HCEC 1CT (cell line): ENCODE data around the gene AHCYL1.
"Not testable (repeated sequence)": the region's sequence is repeated elsewhere in the genome, so short reads cannot be mapped to it uniquely, and the experiment has no call there.

ENCODE experiments used
- DNase-seq: peaks from one replicate; pipeline ENCODE4 v3.0.0-alpha.2; 2017

The AHCYL1 gene

DNA sequence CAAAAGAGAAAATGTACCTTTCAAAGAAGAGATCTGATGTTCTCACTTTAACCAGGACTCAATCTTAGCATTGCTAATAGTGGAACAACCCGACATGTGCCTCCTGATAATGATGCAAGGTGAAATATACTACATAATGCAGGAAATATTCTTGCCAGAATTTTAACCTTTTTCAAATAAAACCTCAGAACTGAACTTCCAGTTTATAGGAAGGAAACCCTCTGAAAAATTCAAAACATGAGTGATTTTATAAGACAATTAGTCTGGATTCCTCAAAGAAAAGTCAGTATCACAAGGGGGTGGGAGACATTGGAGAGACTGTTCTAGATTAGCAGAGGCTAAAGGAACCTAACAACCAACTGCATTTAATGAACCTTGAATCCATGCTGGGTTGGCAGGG, 18.1 kb downstream of the AHCYL1 start:
- DNase-seq, result no peak

DNA sequence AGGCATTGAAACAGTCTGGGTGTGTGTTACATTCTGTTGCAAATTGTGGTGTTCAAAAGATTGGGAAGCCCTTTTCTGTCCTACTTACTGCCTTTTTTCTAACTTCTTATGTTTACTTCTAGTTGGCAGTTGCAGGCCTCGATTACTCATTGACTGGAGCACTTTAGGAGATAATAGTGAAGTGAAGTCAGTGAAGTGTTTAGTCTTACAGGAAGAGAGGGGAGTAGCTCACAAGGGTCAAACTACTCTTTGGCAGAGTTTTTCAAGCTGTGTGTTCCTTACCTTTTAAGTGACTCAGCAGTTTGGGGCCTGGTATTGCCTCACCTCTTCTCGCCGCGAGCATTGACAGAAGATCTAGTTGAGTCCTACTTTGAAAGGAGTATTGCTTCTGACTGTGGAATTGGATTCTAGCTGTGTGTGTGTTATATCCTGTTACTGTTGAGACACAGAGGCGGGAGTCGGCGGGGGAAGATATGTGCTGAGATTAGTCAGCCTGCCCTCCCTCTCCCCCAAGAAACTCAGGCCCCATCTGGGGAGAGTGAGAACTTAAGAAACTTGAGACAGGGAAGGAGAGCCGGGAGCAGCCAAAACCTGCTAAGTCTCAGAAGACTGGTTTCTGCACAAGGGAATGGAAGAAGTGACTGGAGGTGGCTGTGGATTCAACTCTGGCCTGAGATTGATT, 19.3 kb downstream of the AHCYL1 start:
- DNase-seq, result peak; percentile 98

DNA sequence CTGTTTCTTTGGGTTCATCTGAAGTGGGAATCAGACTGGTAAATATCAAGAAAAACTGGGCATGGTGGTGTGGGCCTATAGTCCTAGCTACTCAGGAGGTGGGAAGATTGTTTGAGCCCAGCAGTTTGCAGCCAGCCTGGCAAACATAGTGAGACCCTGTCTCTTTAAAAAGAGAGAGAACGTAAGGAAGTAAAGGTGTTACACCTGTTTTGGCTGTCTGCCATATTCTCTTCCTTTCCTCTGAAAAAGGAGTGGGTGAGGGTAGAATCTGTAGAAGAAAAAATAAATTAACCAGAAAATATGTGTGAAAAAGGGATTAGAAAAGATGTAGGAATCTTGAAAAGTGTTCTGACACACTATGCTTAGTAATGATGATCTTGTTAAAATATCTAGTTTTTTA, 20.0 kb downstream of the AHCYL1 start:
- no peak for DNase-seq

DNA sequence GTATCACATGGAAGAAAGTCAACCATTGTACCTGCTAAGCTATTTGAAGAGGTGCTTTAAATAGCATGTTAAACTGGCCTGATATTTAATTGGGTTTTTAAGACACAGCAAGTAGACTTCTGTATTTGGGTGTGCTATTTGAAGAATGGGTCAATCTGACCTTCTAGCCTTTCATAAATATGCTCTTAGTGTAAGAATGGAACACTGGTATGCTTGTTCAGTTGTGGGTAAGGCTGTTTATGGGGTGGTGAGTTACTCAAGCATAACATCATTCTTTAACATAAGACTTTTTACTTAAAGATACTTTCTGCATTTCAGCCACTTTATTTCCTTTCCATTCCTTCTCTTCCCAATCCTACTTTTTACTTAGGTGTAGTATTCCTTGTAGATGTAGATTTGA, 21.4 kb downstream of the AHCYL1 start:
- peak; percentile 45 for DNase-seq

DNA sequence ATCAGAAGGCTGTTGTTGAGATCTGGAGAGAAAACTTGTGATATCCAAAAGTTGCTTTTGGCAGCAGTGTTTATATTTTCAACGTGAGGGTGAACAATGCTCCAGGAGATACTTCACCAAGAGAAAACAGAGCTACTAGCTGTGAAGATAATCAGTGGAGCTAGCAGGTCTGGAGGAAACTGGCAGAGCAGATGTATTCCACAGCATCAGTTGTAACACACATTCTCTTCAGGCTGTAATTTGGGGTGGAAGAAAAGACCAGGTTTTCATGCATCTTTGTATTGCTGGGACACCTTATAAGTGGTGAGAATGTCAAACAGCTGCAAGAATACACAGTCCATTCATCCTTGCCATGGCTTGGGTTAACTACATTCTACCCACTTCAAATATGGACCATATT, 22.0 kb downstream of the AHCYL1 start:
- DNase-seq, result no peak

DNA sequence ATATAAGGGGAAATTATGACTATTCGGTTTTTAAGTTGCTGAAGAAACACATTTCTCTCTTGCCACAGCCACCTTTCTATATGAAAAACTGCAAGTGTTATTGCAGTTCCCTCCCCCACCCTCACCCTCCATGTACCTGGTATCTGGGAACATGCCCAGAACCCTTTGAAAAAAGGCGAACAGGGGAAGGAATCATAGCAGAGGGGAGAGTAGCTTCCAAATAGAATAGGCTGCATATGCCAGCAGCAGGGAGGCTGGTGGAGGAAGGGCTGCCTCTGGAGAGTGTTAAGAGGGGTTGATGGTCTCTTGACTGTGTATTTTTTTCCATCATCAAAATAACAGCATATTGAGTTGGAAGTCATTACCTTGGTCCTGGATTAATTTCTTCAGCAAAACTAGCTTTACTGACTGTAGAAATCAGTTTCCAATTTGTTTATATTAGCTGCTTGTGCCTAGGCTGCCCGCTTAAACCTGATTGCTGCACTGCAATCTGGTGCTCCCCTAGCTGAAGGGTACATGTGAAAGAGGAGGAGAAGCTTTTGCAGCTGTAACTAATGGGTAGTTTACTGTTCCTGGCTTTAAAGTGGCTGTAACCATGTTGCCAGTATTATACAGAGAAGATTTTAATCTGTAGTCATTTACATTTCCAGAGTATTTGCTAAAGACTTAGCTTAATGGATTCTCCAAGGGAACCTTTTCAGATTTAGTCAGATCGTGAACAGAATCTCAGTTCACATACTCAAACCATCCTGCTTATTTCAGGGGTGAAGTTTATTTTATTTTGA, 22.7 kb downstream of the AHCYL1 start:
- no peak for DNase-seq

DNA sequence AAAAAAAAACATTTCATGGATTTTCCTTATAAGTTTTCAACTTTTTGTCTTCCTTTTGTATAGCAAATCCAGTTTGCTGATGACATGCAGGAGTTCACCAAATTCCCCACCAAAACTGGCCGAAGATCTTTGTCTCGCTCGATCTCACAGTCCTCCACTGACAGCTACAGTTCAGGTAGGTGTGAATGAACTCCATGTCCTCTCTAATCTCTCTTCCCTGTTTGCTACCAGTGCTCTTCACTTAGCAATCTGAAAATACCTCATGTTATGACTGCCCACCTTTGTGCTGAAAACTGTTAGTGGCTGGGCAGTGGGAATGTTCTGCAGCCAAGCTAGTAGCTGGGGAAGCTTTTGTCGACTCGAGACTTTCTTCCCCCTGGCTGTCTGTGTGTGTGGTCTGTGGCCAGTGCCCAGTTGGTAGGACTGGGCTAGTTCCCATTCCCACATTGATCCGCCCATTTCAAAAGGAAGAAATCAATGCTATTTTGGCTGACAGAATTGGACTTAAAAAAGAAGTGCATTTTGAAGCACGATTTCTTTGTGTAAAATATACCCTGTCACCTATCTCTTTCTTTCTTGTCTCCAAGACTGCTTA, 24.5 kb downstream of the AHCYL1 start:
- no peak for DNase-seq

DNA sequence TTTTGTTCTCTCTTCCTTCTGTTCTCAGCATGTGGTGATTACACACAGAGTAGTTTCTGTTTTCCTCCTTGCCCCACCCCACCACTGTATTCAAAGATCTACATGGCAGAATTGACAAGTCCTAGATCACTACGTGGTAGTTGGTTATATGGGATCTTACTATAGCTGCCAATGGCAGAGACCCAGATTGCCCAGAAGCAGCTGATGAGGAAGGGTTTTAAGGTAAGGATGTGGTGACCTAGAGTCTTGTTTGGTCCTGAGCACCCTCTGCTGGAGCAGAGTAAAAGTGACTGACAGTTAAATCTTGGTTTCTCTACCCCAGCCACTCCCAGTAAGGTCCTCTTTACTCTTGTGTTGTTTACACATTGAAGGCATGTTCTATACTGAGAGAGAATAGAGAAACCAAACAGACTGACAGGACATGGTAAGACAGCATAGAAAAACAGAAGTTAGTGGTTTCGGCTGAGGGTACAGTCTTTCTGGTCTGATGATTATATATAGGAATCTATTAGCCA, 27.0 kb downstream of the AHCYL1 start:
- DNase-seq, result peak; percentile 55

DNA sequence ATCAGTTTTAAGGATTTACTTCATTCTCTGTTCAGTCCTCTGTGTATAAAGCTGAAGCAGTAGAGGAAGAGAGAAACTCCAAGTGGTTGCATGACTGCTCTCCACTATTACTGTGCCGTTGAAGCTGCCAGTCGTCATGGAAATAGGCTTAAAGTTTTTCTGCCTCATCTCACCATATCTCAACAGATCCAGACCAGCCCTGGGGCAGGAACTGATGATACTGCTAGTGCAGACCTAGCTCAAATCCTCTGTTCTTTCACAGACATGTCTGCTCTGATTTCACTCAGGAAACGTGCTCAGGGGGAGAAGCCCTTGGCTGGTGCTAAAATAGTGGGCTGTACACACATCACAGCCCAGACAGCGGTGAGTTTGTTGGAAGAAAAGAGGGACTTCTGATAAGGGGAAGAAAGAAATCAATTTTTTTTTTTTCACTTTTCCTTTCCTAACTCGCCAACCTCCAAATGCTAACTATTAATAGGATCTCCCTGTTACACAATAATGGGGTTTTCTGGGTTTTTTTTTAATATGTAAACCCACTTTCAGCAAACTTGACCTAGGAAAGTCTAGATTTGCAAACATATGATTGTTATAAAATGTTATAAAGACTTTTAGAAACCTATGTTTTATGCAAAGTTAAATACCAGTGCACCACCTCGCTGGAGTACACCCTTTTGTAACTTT, 27.7 kb downstream of the AHCYL1 start:
- DNase-seq, result no peak

DNA sequence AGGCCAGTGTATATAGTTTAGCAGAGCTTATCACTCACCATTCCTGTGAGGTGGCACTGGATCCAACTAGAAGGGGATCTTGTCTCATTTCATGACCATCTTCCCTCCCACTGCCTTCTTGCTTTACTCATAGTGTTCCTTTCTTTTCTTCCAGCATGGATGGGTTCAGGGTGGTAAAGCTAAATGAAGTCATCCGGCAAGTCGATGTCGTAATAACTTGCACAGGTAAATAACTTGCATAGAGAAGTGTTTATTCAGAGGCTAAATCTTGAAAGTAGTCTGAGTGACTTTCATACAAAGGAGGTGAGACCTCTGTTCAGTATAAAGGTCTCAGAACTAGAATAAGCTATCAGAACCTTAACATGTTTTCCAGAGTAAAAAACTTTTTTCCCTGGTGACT, 33.2 kb downstream of the AHCYL1 start:
- DNase-seq, result no peak

DNA sequence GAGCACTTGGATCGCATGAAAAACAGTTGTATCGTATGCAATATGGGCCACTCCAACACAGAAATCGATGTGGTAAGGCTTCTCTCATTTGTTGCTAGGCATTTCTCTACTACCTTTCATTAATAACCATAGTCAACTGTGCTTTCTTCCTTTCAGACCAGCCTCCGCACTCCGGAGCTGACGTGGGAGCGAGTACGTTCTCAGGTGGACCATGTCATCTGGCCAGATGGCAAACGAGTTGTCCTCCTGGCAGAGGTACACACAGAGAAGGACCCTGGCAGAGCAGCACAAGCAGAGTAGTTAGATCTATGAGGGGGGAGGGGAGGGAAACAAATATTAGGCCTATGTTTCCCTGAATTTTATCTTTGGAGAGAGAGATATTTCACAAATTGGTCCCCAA, 33.8 kb downstream of the AHCYL1 start:
- DNase-seq, result no peak

DNA sequence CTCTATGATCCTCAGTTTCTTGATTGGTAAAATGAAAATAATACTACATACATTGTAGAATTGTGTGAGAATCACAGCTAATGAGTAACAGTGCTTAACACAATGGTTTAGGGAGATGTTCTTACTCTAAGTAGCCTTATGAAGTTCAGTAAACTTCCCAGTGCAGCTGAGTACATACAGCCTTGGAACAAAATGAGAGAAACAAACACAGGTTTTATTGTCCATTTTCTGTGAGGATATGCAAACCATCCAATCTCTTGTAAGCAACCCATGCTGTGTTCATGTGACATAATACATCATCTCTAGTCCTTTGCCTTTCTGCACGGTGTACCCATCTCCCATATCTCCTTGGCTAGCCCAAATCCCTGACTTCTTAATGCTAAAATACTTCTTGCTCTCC, 35.2 kb downstream of the AHCYL1 start:
- DNase-seq, result no peak

DNA sequence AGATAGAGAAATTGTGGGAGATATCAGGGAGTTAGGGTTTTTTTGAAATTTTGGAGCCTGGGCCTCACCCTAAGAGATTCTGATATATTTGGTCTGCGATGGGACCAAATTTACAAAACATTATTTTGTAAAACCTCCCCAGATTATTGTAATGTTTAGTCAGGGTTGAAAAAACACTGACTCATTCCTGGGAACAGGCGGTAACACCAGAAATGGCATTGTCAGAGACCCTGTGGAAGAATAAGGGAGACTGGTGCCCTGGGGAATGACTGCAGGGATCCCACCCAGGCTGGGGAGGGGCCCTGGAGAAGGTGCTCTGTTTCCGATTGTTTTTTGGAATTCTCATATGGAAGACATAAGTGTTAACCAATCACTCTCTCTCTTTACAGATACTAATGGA, 36.7 kb downstream of the AHCYL1 start:
- DNase-seq, result no peak

DNA sequence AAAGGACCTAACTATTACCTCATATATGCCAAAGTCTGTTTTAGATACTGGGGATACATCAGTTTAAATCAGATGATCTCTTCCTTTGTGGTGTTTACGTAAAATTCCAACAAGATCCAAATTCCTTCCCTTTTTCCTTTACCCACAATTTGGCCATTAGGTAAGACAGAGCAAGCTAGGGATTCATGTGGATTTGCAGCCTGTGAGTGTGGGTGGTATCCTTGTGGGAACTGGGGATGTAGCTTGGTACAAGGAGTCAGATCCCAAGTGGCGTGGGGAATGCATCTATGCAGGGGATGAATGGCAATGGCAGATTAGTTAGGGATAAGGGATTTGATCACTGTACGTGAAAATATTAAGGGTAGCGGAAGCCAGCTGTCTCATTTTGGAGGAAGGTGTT, 40.0 kb downstream of the AHCYL1 start:
- no peak for DNase-seq

DNA sequence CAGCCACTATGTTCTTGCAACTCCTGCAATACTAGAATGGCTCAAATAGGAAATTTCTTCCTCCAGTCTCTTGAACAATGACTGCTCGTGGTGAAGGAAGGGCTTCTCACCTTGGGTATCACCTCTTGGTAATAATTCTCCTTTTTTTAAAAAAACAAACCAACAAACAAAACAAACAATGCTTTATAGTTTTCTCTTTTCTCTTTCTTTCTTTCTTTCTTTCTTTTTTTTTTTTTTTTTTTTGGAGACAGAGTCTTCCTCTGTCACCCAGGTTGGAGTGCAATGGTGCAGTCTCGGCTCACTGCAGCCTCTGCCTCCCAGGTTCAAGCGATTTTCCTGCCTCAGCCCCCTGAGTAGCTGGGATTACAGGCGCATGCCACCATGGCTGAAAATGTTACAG, 46.1 kb downstream of the AHCYL1 start:
- not testable (repeated sequence) for DNase-seq

DNA sequence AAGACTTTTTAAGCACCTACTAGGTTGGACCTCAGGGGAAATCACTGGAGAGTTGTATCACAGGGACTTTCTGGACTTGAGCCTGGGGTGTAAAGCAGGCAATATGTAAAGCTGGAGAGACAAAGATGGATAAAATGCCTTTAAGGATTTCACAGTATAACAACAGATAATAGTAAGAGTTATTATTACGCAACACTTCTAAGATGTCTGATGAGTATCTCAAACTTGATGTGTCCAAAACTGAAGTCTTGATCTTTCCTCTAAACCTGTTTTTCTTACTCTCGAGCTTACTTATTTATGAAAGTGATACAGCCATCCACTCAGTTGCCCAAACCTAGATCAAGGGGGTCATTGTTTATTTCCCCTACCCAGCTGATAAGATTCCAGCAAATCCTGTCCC, 47.8 kb downstream of the AHCYL1 start:
- no peak for DNase-seq

DNA sequence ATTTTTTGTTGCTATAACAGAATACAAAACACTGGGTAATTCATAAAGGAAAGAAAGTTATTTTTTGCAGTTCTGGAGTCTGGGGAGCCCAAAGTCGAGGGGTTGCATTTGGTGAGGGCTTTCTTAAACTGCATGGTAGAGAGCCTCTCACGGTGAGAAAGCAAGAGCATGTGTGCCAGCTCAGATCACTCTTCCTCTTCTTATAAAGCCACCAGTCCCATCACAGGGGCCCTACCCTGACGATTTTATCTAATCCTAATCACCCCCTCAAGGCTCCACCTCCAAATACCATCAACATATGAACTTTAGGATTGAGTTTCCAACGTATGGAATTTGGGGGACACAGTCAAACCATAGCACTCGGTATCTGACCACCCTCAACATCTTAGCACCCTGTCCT, 48.9 kb downstream of the AHCYL1 start:
- no peak for DNase-seq

DNA sequence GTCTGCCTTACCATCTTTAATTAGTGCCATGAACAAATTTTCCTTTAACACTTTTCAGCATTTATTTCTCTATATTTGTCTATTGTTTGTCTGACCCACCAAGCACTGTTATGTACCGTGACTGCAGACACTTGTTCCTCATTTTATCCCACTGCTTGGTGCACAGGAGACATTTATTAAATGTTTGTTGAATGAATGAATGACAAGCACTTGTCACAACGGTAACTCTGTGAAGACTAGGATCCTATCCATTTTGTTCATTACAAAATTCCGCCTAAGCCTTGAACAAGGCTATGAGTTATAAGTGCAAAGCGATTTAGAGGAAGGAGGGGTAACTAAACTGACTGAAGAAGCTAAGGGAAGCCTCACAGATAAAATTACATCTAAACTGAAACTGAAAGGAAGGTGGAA, 49.5 kb downstream of the AHCYL1 start:
- DNase-seq, result no peak

DNA sequence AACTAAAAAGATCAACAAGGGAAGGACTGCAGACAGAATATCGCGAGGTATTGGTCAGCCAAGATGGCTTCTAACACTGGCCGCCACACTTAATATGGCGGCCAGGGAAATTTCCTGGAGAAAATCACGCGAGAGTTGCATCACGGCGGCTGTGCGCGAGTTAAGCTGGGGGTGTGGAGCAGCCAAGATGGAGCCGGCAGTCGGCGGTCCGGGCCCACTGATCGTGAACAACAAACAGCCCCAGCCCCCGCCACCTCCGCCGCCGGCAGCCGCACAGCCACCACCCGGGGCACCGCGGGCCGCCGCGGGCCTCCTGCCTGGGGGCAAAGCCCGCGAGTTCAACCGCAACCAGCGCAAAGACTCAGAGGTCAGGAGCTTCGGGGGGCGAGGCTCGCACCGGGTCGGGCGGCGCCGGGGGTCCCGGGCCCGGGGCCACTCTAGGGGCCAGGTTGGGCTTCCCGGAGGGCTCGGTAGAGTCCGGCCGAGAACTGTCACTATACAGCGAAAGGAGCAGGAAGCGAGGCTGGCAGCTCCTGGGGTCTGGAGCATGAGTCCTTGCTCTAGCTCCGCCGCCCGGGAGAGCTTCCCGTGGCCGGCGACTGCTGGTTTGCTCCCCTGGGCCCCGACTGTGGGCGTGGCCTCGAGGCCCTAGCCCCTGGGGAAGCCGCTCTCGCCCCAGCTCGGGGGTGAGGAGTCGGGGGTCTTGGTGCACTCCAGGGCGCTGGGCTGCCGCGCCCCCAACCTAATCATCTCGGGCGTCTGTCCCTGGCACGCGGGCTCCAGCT, 50.1 kb downstream of the AHCYL1 start, which contains the start of gene STRIP1:
TSS of gene STRIP1 (plus strand) at position 174 of the 785 bp plus-strand sequence. CDS start at position 188, 14 bp downstream.
- peak; percentile 96 for DNase-seq

DNA sequence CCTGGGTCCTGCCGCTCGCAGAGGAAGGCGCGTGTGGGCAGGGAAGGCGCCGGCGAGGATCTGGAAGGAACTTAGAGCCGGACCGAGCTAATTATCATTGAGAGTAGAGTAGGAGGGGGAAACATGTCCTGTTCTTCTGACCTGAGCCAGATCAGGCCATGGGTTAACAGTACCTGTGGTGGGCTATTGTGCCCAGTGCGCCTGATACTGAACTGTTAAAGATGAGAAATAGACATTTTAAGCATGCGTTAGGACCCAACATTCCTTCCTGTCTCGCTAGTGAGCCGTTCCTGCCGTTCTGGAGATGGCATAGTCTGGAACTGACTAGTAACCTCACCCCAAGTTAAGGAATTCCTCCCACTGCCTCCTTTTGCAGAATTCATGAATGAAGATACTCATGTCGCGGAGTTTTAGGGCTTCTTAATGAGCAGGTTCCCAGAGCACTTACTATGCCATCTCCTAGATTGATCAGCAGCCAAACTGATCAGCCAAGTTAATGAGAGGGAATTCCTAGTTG, 50.7 kb downstream of the AHCYL1 start:
- DNase-seq, result peak; percentile 29

DNA sequence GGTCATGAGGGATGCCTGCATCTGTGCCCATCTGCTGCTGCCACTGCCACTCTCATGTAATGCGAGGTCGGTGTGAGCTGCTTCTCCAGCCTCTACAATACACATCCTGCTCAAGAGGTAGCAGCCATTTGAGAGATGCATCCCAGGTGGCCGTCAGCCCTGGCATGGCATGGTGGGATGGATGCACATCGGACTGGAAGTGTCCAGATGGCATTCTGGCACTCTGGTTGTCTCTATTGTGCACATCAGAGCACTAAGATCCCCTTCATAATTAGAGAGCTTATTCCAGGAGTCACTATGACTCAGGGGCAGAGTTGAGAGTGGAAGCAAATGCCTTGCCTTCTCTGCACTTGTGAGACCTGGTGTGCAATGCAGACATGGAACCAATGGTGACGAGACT, 53.7 kb downstream of the AHCYL1 start:
- no peak for DNase-seq

DNA sequence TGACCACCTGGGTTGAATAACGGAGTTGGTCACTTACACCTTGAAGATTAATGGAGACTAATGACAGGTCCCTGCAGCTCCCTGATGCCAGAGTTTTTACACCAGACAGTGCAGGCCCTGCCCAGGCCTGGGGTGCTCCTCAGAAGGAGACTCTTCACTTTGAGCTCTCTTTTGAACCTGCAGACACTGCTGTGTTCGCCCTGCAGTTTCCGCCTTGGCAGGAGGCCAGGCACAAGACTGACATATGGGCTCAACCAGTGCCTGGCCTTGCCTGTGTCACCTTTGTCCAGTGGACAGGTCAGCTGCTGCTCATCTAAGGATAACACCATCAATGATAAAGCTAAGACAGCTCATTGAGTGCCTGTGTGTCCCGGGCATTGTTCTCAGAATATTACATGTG, 55.1 kb downstream of the AHCYL1 start:
- no peak for DNase-seq
